ENCODE measurements around the gene POLG2. TPM values are rescaled to one million over a fixed set of nuclear protein-coding genes. Genes with fewer than 3 reads are reported as not detected.
A peak's percentile ranks its signal among the peaks of the same experiment; 100 is the strongest.
"Not testable (repeated sequence)": the region's sequence is repeated elsewhere in the genome, so short reads cannot be mapped to it uniquely, and the experiment has no call there.

The POLG2 gene
- total RNA-seq, 1 donor from 2014 or later, result 9.7 TPM

- H3K36me3 ChIP-seq, result no peaks in the 10 kb centered on the region
- H3K9me3 ChIP-seq (replicated peaks), result no peaks in the 10 kb centered on the region
- DNase-seq, result peak; percentile 41
- peak overlapping the region; percentile 52 for H3K27ac ChIP-seq (replicated peaks)
- intact Hi-C loops (cut with micrococcal nuclease), result no loop called here
- no peaks in the 10 kb centered on the region for H3K27me3 ChIP-seq (ENCODE audit: low read depth)
- no peak overlapping the region for H3K4me3 ChIP-seq
- no peak for TF ChIP-seq CTCF (IDR thresholded peaks at IDR 0.05; ENCODE audit: borderline replicate concordance)
- peaks cover 13% of the 10 kb centered on the region for H3K4me1 ChIP-seq
Measured at GRCh38 chr17:64460955-64461354, 35.9 kb downstream of the POLG2 start.

GRCh38 chr17:64459818-64460217, 37.0 kb downstream of the POLG2 start:
- H3K27me3 ChIP-seq (ENCODE audit: low read depth); H3K36me3 ChIP-seq; intact Hi-C loops (cut with micrococcal nuclease); DNase-seq; H3K27ac ChIP-seq (replicated peaks); H3K4me3 ChIP-seq; H3K9me3 ChIP-seq (replicated peaks): not testable (repeated sequence)
- H3K4me1 ChIP-seq, result peaks cover 13% of the 10 kb centered on the region

- no peaks in the 10 kb centered on the region for H3K36me3 ChIP-seq
- no peaks in the 10 kb centered on the region for H3K27me3 ChIP-seq (ENCODE audit: low read depth)
- DNase-seq, result no peak
- H3K4me1 ChIP-seq, result peaks cover 13% of the 10 kb centered on the region
- no peak for TF ChIP-seq CTCF (IDR thresholded peaks at IDR 0.05; ENCODE audit: borderline replicate concordance)
- no peak overlapping the region for H3K4me3 ChIP-seq
- intact Hi-C loops (cut with micrococcal nuclease), result no loop called here
- H3K9me3 ChIP-seq (replicated peaks), result no peaks in the 10 kb centered on the region
- H3K27ac ChIP-seq (replicated peaks), result no peak overlapping the region
Measured at GRCh38 chr17:64459284-64459747, 37.5 kb downstream of the POLG2 start.

GRCh38 chr17:64458756-64459155, 38.1 kb downstream of the POLG2 start:
- no peaks in the 10 kb centered on the region for H3K27me3 ChIP-seq (ENCODE audit: low read depth)
- H3K4me3 ChIP-seq, result no peak overlapping the region
- intact Hi-C loops (cut with micrococcal nuclease), result no loop called here
- H3K27ac ChIP-seq (replicated peaks), result no peak overlapping the region
- H3K36me3 ChIP-seq, result no peaks in the 10 kb centered on the region
- TF ChIP-seq CTCF (IDR thresholded peaks at IDR 0.05; ENCODE audit: borderline replicate concordance), result no peak
- no peaks in the 10 kb centered on the region for H3K9me3 ChIP-seq (replicated peaks)
- peaks cover 13% of the 10 kb centered on the region for H3K4me1 ChIP-seq
- no peak for DNase-seq

- Histone ChIP-seq H3K27me3 (ENCODE audit: low read depth) (no peaks in the 10 kb centered on the region), H3K4me1 (peaks cover 13% of the 10 kb centered on the region), H3K4me3 (no peak overlapping the region), H3K9me3 (replicated peaks) (no peaks in the 10 kb centered on the region), H3K36me3 (no peaks in the 10 kb centered on the region), H3K27ac (replicated peaks) (no peak overlapping the region)
- TF ChIP-seq CTCF (IDR thresholded peaks at IDR 0.05; ENCODE audit: borderline replicate concordance), result no peak
- intact Hi-C loops (cut with micrococcal nuclease), result no loop called here
- DNase-seq, result no peak
Measured at GRCh38 chr17:64457156-64457555, 39.7 kb downstream of the POLG2 start.

- no peak overlapping the region for H3K27ac ChIP-seq (replicated peaks)
- intact Hi-C loops (cut with micrococcal nuclease), result no loop called here
- no peaks in the 10 kb centered on the region for H3K36me3 ChIP-seq
- H3K4me1 ChIP-seq, result peaks cover 11% of the 10 kb centered on the region
- no peaks in the 10 kb centered on the region for H3K27me3 ChIP-seq (ENCODE audit: low read depth)
- no peak for TF ChIP-seq CTCF (IDR thresholded peaks at IDR 0.05; ENCODE audit: borderline replicate concordance)
- no peaks in the 10 kb centered on the region for H3K9me3 ChIP-seq (replicated peaks)
- no peak for DNase-seq
- H3K4me3 ChIP-seq, result no peak overlapping the region
Measured at GRCh38 chr17:64455993-64456885, 40.6 kb downstream of the POLG2 start.
